ENCODE results near the gene ZFP64. TPM values are rescaled to one million over a fixed set of nuclear protein-coding genes. Genes with fewer than 3 reads are reported as not detected.

The ZFP64 gene
- total and polyA plus RNA-seq, 2 donors (not counting 3 experiments of a cell fraction or from before 2014, with no cell fraction given): 31.7 to 35.4 TPM

DNA sequence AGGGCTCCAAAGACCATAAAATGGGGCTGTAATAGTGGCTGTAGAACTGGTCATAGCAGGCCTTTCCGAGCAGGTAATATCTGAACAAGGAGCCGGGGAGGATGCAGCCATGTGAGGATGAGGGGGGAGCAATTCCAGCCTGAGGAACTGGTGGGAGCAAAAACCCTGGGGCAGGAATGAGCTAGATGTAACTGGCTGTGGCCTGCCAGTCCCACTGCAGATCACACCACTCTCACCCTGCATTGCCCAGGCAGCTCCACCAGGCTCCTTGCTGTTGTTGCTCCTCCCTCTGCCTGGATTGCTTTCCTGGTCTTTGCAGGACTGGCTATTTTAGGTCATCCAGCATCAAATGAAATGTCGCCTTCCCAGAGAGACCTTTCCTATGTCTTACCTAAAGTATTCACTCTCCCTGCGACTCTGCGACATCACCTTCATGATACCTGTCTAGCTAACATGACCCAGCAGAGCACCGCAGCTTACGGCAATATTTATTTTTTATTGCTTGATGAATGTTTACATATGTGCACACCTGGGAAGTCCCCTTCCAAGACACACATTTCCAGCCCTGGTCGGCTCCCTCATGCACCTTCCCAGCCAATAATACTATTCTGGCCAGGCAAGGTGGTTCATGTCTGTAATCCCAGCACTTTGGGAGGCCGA, 2.4 kb upstream of the ZFP64 start:
- CTCF ChIA-PET: no interaction called here
- Histone ChIP-seq H3K9ac (replicated peaks; ENCODE audit: extremely low read depth, insufficient read depth, low read length) (no peak overlapping the region), H3K9me1 (replicated peaks; ENCODE audit: control insufficient read depth, extremely low read depth, insufficient read depth, low read length) (no peaks in the 10 kb centered on the region), H3K27ac (ENCODE audit: insufficient read depth, low read depth, low read length) (no peak overlapping the region), H4K20me1 (replicated peaks; ENCODE audit: control insufficient read depth, extremely low read depth, insufficient read depth, low read length) (no peaks in the 10 kb centered on the region), H3K4me2 (ENCODE audit: insufficient read depth, low read length) (no peak overlapping the region), H3K79me2 (ENCODE audit: control insufficient read depth, insufficient read depth, low read length) (peaks cover 5% of the 10 kb centered on the region), H3K4me3 (replicated peaks in 1 of 3; ENCODE audit: insufficient read depth in 1 of 3, low read depth in 1 of 3, low read length in 3 of 3) (no peak overlapping the region), H2AFZ (ENCODE audit: low read depth, low read length) (no peak overlapping the region), H3K27me3 (ENCODE audit: control insufficient read depth in 2 of 2, insufficient read depth in 2 of 2, low read length in 2 of 2) (peaks cover 0 to 3% of the 10 kb centered on the region in 2 experiments), H3K4me1 (ENCODE audit: control insufficient read depth, extremely low read depth, insufficient read depth, low read length) (peaks cover 12% of the 10 kb centered on the region), H3K36me3 (ENCODE audit: control insufficient read depth in 2 of 2, extremely low read depth in 1 of 2, insufficient read depth in 2 of 2, low read length in 2 of 2) (no peaks in the 10 kb centered on the region), H3K9me3 (replicated peaks; ENCODE audit: control insufficient read depth, insufficient read depth, low read length) (no peaks in the 10 kb centered on the region)
- intact Hi-C loops (cut with micrococcal nuclease): no loop called here
- TF ChIP-seq JUN (IDR thresholded peaks at IDR 0.05; ENCODE audit: borderline replicate concordance, insufficient read depth, insufficient read length, low read depth) (no peak), MYC (IDR thresholded peaks at IDR 0.05; ENCODE audit: low read depth, low read length) (no peak), EZH2 (IDR thresholded peaks at IDR 0.05; ENCODE audit: borderline replicate concordance, low read depth, low read length, severe bottlenecking) (no peak), POLR2A (IDR thresholded peaks at IDR 0.05; ENCODE audit: low read depth, low read length) (no peak), POLR2AphosphoS5 (IDR thresholded peaks at IDR 0.05; ENCODE audit: insufficient read depth, low read depth, low read length) (no peak), FOS (IDR thresholded peaks at IDR 0.05; ENCODE audit: borderline replicate concordance, insufficient read depth, low read length) (no peak), GATA2 (IDR thresholded peaks at IDR 0.05; ENCODE audit: insufficient read depth, insufficient read length, low read depth, low read length) (no peak)
- TF ChIP-seq, protein P1, sequence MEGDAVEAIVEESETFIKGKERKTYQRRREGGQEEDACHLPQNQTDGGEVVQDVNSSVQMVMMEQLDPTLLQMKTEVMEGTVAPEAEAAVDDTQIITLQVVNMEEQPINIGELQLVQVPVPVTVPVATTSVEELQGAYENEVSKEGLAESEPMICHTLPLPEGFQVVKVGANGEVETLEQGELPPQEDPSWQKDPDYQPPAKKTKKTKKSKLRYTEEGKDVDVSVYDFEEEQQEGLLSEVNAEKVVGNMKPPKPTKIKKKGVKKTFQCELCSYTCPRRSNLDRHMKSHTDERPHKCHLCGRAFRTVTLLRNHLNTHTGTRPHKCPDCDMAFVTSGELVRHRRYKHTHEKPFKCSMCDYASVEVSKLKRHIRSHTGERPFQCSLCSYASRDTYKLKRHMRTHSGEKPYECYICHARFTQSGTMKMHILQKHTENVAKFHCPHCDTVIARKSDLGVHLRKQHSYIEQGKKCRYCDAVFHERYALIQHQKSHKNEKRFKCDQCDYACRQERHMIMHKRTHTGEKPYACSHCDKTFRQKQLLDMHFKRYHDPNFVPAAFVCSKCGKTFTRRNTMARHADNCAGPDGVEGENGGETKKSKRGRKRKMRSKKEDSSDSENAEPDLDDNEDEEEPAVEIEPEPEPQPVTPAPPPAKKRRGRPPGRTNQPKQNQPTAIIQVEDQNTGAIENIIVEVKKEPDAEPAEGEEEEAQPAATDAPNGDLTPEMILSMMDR (IDR thresholded peaks at IDR 0.05; ENCODE audit: extremely low read depth in 1 of 2, insufficient read depth in 1 of 2, low read depth in 1 of 2, low read length in 2 of 2): no peak
- TF ChIP-seq, protein P2, sequence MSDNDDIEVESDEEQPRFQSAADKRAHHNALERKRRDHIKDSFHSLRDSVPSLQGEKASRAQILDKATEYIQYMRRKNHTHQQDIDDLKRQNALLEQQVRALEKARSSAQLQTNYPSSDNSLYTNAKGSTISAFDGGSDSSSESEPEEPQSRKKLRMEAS (IDR thresholded peaks at IDR 0.05; ENCODE audit: insufficient read depth, insufficient read length): no peak
- dilution Hi-C loops (cut with MboI; ENCODE audit: extremely low pct_ligation_motif_present, low sequenced_read_pairs): no loop called here
- DNase-seq (ENCODE audit: low read depth, low spot score) (no peak), FAIRE-seq (no peak)
- no TSS peak for BruUV-seq (replicated peaks)
- POLR2A ChIA-PET: no interaction called here
